HEK293 (cell line): ENCODE data around the gene CDK19.

Experiments
- CTCF ChIA-PET: fragments of 350-600 bp; formaldehyde crosslinking; extraction: SDS; loops from one replicate; lab custom pipeline; 2021; ENCODE audit warnings: antibody characterized with exemption; lab: Yijun Ruan, JAX
- POLR2A ChIA-PET: fragments of 300-600 bp; formaldehyde crosslinking; extraction: SDS; loops from one replicate; lab custom pipeline; 2020; ENCODE audit warnings: antibody characterized with exemption, inconsistent platforms; lab: Yijun Ruan, JAX
- H3K27ac ChIP-seq: fragments of 200-500 bp; sonication (Bioruptor generic); 2 replicates; pipeline ENCODE4 v1.5.1; 2014; ENCODE audit warnings: low read depth, low read length, control low read depth, inconsistent platforms; ENCODE audit errors: extremely low read depth
- H3K36me3 ChIP-seq, 2 experiments: fragments of 200-500 bp in 1 of 2; sonication (Bioruptor generic) in 1 of 2; 1 replicate in 1 of 2; 2 replicates in 1 of 2; pipeline ENCODE4 v1.5.1; 2014 to 2017; ENCODE audit warnings: inconsistent platforms in 2 of 2, low read length in 2 of 2; ENCODE audit not compliant: control insufficient read depth in 2 of 2, insufficient read depth in 1 of 2
- H3K4me1 ChIP-seq: fragments of 200-500 bp; sonication (Bioruptor generic); 2 replicates; pipeline ENCODE4 v1.5.1; 2014; ENCODE audit warnings: mild to moderate bottlenecking, low read length, inconsistent platforms; ENCODE audit not compliant: control insufficient read depth, insufficient read depth
- H3K4me3 ChIP-seq: 2 replicates; pipeline ENCODE4 v1.5.1; 2011; ENCODE audit warnings: low read depth, mild to moderate bottlenecking, control low read depth, low read length, moderate library complexity
- H3K9me3 ChIP-seq: fragments of 200-500 bp; sonication (Bioruptor generic); 2 replicates; pipeline ENCODE4 v1.5.1; 2014; ENCODE audit warnings: low read depth, low read length, inconsistent platforms; ENCODE audit not compliant: control insufficient read depth, insufficient read depth
- HOXC10 ChIP-seq: sonication (generic); formaldehyde crosslinking; IDR thresholded peaks from 2 replicates; pipeline ENCODE4 v1.8.1; 2023; ENCODE audit warnings: mild to moderate bottlenecking, missing genetic modification reagents
- KLF7 ChIP-seq: fragments of 450-650 bp; formaldehyde crosslinking; IDR thresholded peaks from 2 replicates; pipeline ENCODE4 v1.5.1; 2016; ENCODE audit warnings: missing biosample characterization, missing genetic modification characterization, borderline replicate concordance
- PRDM1 ChIP-seq: fragments of 450-650 bp; formaldehyde crosslinking; IDR thresholded peaks from 2 replicates; pipeline ENCODE4; 2016; ENCODE audit warnings: missing biosample characterization, missing genetic modification characterization
- YY2 ChIP-seq: fragments of 450-650 bp; formaldehyde crosslinking; IDR thresholded peaks from 2 replicates; pipeline ENCODE4 v1.5.1; 2016; ENCODE audit warnings: missing biosample characterization, missing genetic modification characterization
- ZBTB6 ChIP-seq: fragments of 450-650 bp; formaldehyde crosslinking; IDR thresholded peaks from 2 replicates; pipeline ENCODE4 v1.5.1; 2017; ENCODE audit warnings: missing biosample characterization, missing genetic modification characterization
- ZFP37 ChIP-seq: fragments of 450-650 bp; formaldehyde crosslinking; IDR thresholded peaks from 2 replicates; pipeline ENCODE4 v1.5.1; 2016; ENCODE audit warnings: missing biosample characterization, missing genetic modification characterization
- ZNF10 ChIP-seq: fragments of 450-650 bp; formaldehyde crosslinking; IDR thresholded peaks from 2 replicates; pipeline ENCODE4 v1.5.1; 2017; ENCODE audit warnings: missing biosample characterization, missing genetic modification characterization
- ZNF140 ChIP-seq: fragments of 450-650 bp; formaldehyde crosslinking; IDR thresholded peaks from 2 replicates; pipeline ENCODE4 v1.5.1; 2016; ENCODE audit warnings: missing biosample characterization, missing genetic modification characterization
- ZNF19 ChIP-seq: fragments of 450-650 bp; formaldehyde crosslinking; IDR thresholded peaks from 2 replicates; pipeline ENCODE4; 2016; ENCODE audit warnings: missing biosample characterization, missing genetic modification characterization, low read depth
- ZNF239 ChIP-seq: fragments of 450-650 bp; formaldehyde crosslinking; IDR thresholded peaks from 2 replicates; pipeline ENCODE4 v1.5.1; 2016; ENCODE audit warnings: missing biosample characterization, missing genetic modification characterization
- ZNF248 ChIP-seq: fragments of 450-650 bp; formaldehyde crosslinking; IDR thresholded peaks from 2 replicates; pipeline ENCODE4 v1.5.1; 2017; ENCODE audit warnings: missing biosample characterization, missing genetic modification characterization
- ZNF274 ChIP-seq, 2 experiments: fragments of 200-500 bp in 1 of 2; fragments of 450-650 bp in 1 of 2; sonication (Bioruptor generic) in 1 of 2; formaldehyde crosslinking in 1 of 2; IDR thresholded peaks; 2 replicates each; pipeline versions ENCODE4 v1.5.1 to v1.6.1; 2014 to 2016; ENCODE audit warnings: borderline replicate concordance in 1 of 2, inconsistent platforms in 1 of 2, low read length in 1 of 2, missing biosample characterization in 1 of 2, missing genetic modification characterization in 1 of 2
- ZNF280C ChIP-seq: fragments of 450-650 bp; formaldehyde crosslinking; IDR thresholded peaks from 2 replicates; pipeline ENCODE4 v1.5.1; 2016; ENCODE audit warnings: missing biosample characterization, missing genetic modification characterization
- ZNF366 ChIP-seq: fragments of 450-650 bp; formaldehyde crosslinking; conservative IDR thresholded peaks from 2 replicates; pipeline ENCODE4 v1.5.1; 2016; ENCODE audit warnings: missing biosample characterization, missing genetic modification characterization
- ZNF501 ChIP-seq: fragments of 450-650 bp; formaldehyde crosslinking; IDR thresholded peaks from 2 replicates; pipeline ENCODE4 v1.5.1; 2016; ENCODE audit warnings: missing biosample characterization, missing genetic modification characterization
- ZNF560 ChIP-seq: fragments of 450-650 bp; formaldehyde crosslinking; IDR thresholded peaks from 2 replicates; pipeline ENCODE4 v1.5.1; 2017; ENCODE audit warnings: missing biosample characterization, missing genetic modification characterization, borderline replicate concordance
- ZNF658 ChIP-seq: fragments of 450-650 bp; formaldehyde crosslinking; IDR thresholded peaks from 2 replicates; pipeline ENCODE4; 2016; ENCODE audit warnings: missing biosample characterization, missing genetic modification characterization
- ZNF76 ChIP-seq: fragments of 450-650 bp; formaldehyde crosslinking; IDR thresholded peaks from 2 replicates; pipeline ENCODE4; 2016; ENCODE audit warnings: low read depth, missing biosample characterization, missing genetic modification characterization, borderline replicate concordance
- ZNF776 ChIP-seq: fragments of 450-650 bp; formaldehyde crosslinking; IDR thresholded peaks from 2 replicates; pipeline ENCODE4 v1.5.0; 2017; ENCODE audit warnings: missing biosample characterization, missing genetic modification characterization, borderline replicate concordance
- ZNF791 ChIP-seq: fragments of 450-650 bp; formaldehyde crosslinking; IDR thresholded peaks from 2 replicates; pipeline ENCODE4 v1.5.1; 2016; ENCODE audit warnings: missing biosample characterization, missing genetic modification characterization
- ZSCAN16 ChIP-seq: fragments of 450-650 bp; formaldehyde crosslinking; IDR thresholded peaks from 2 replicates; pipeline ENCODE4 v1.5.1; 2016; ENCODE audit warnings: missing biosample characterization, missing genetic modification characterization
- ZSCAN30 ChIP-seq: fragments of 450-650 bp; IDR thresholded peaks from 2 replicates; pipeline ENCODE4 v1.5.1; 2018; ENCODE audit warnings: missing biosample characterization, mild to moderate bottlenecking, missing genetic modification characterization, moderate library complexity
- TF ChIP-seq, protein P1 (sequence below): fragments of 450-650 bp; formaldehyde crosslinking; IDR thresholded peaks from 2 replicates; pipeline ENCODE4 v1.5.1; 2017; ENCODE audit warnings: missing biosample characterization, missing genetic modification characterization
- TF ChIP-seq, protein P2 (sequence below): fragments of 450-650 bp; formaldehyde crosslinking; IDR thresholded peaks from 2 replicates; pipeline ENCODE4 v1.5.1; 2016; ENCODE audit warnings: missing biosample characterization, missing genetic modification characterization

Gene CDK19

DNA sequence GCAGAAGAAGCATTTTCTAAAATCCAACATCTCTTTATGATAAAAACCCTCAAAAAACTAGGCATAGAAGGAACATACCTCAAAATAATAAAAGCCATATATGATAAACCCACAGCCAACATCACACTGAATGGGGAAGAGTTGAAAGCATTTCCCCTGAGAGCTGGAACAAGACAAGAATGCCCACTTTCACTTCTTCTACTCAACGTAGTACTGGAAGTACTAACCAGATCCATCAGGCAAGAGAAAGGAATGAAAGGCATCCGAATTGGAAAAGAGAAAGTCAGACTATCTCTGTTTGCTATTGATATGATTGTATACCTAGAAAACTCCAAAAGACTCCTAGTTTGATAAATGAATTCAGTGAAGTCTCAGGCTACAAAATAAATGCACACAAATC, 7.9 kb upstream of the CDK19 start:
- H3K27ac ChIP-seq, result no peak overlapping the region
- ChIA-PET CTCF (no interaction called here), POLR2A (no interaction called here)
- H3K4me1 ChIP-seq, result no peaks in the 10 kb centered on the region
- no peaks in the 10 kb centered on the region for H3K9me3 ChIP-seq
- TF ChIP-seq YY2 (tag by site-specific recombination) (no peak), PRDM1 (tag by site-specific recombination) (peak; percentile 84), ZFP37 (tag by site-specific recombination) (no peak), KLF7 (no peak), ZNF140 (tag by site-specific recombination) (no peak), ZNF366 (tag by site-specific recombination) (no peak), ZNF239 (no peak), HOXC10 (CRISPR knock-in tag) (no peak)
- TF ChIP-seq, protein P1, sequence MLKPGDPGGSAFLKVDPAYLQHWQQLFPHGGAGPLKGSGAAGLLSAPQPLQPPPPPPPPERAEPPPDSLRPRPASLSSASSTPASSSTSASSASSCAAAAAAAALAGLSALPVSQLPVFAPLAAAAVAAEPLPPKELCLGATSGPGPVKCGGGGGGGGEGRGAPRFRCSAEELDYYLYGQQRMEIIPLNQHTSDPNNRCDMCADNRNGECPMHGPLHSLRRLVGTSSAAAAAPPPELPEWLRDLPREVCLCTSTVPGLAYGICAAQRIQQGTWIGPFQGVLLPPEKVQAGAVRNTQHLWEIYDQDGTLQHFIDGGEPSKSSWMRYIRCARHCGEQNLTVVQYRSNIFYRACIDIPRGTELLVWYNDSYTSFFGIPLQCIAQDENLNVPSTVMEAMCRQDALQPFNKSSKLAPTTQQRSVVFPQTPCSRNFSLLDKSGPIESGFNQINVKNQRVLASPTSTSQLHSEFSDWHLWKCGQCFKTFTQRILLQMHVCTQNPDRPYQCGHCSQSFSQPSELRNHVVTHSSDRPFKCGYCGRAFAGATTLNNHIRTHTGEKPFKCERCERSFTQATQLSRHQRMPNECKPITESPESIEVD, result no peak
- H3K36me3 ChIP-seq, result no peaks in the 10 kb centered on the region
- no peak overlapping the region for H3K4me3 ChIP-seq

- H3K4me1 ChIP-seq, result no peaks in the 10 kb centered on the region
- ChIA-PET CTCF (no interaction called here), POLR2A (no interaction called here)
- no peaks in the 10 kb centered on the region for H3K9me3 ChIP-seq
- no peak for TF ChIP-seq ZNF658 (tag by site-specific recombination)
- no peak for TF ChIP-seq ZNF76 (tag by site-specific recombination)
- TF ChIP-seq ZNF791 (tag by site-specific recombination), result no peak
- no peak for TF ChIP-seq ZSCAN30 (tag by site-specific recombination)
- no peak for TF ChIP-seq ZBTB6 (tag by site-specific recombination)
- TF ChIP-seq ZNF248 (tag by site-specific recombination), result no peak
- no peak for TF ChIP-seq ZNF560 (tag by site-specific recombination)
- TF ChIP-seq ZNF501 (tag by site-specific recombination), result no peak
- TF ChIP-seq ZNF776 (tag by site-specific recombination), result no peak
- no peak for TF ChIP-seq ZNF280C (tag by site-specific recombination)
- TF ChIP-seq ZNF19 (tag by site-specific recombination), result no peak
- no peak for TF ChIP-seq ZSCAN16
- TF ChIP-seq, protein P2, sequence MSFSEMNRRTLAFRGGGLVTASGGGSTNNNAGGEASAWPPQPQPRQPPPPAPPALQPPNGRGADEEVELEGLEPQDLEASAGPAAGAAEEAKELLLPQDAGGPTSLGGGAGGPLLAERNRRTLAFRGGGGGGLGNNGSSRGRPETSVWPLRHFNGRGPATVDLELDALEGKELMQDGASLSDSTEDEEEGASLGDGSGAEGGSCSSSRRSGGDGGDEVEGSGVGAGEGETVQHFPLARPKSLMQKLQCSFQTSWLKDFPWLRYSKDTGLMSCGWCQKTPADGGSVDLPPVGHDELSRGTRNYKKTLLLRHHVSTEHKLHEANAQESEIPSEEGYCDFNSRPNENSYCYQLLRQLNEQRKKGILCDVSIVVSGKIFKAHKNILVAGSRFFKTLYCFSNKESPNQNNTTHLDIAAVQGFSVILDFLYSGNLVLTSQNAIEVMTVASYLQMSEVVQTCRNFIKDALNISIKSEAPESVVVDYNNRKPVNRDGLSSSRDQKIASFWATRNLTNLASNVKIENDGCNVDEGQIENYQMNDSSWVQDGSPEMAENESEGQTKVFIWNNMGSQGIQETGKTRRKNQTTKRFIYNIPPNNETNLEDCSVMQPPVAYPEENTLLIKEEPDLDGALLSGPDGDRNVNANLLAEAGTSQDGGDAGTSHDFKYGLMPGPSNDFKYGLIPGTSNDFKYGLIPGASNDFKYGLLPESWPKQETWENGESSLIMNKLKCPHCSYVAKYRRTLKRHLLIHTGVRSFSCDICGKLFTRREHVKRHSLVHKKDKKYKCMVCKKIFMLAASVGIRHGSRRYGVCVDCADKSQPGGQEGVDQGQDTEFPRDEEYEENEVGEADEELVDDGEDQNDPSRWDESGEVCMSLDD (tag by site-specific recombination), result no peak
- no peak for TF ChIP-seq ZNF274 (IDR thresholded peaks at IDR 0.05; ENCODE audit: low read length)
- no peak for TF ChIP-seq ZNF274 (tag by site-specific recombination; IDR thresholded peaks at IDR 0.05; ENCODE audit: borderline replicate concordance)
- TF ChIP-seq ZNF10, result no peak
- no peak overlapping the region for H3K27ac ChIP-seq
- no peaks in the 10 kb centered on the region for H3K36me3 ChIP-seq
- H3K4me3 ChIP-seq, result no peak overlapping the region
Measured at GRCh38 chr6:110822249-110822648, 7.0 kb upstream of the CDK19 start.
